HG02840 (cell line): ENCODE data around the gene MOB3B.
"Not testable (repeated sequence)": the region's sequence is repeated elsewhere in the genome, so short reads cannot be mapped to it uniquely, and the experiment has no call there.

ENCODE experiments used
- ATAC-seq: cut with Tn5 transposase; IDR thresholded peaks from one replicate; pipeline ENCODE4 v1.9.1; 2021; ENCODE audit warnings: mild to moderate bottlenecking, moderate library complexity, moderate number of reproducible peaks; ENCODE audit not compliant: unreplicated experiment, low FRiP score

The MOB3B gene

GRCh38 chr9:27519466-27520465 is 9.8 kb downstream of the MOB3B start:
- no peak for ATAC-seq

GRCh38 chr9:27518809-27519208 is 10.8 kb downstream of the MOB3B start:
- ATAC-seq: no peak

- no peak for ATAC-seq
Observed at GRCh38 chr9:27518006-27518405, 11.6 kb downstream of the MOB3B start.

DNA sequence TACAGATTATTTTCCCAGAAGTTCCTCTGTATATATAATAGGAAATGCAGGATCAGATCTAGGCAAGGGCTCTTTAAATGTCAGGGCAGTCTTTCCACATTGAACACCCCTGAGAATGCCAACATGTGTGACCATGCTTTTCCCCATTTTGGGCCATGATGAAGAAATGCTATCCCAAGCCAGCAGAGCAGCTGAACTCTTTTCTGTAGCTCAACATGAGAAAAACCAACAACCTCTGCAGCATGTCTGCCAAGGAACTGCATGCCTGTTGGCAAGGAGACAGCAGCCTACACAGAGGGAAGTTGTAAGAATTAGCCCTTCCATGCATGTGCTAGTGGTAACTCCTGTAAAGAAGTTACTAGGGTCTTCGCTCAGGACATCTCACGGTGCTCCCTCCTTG is 15.1 kb downstream of the MOB3B start:
- ATAC-seq: no peak

GRCh38 chr9:27511771-27512170 is 17.8 kb downstream of the MOB3B start:
- no peak for ATAC-seq

GRCh38 chr9:27510780-27511179 is 18.8 kb downstream of the MOB3B start:
- no peak for ATAC-seq

GRCh38 chr9:27506981-27507380 is 22.6 kb downstream of the MOB3B start:
- no peak for ATAC-seq

- ATAC-seq: no peak
Observed at GRCh38 chr9:27505744-27506161, 23.9 kb downstream of the MOB3B start.

DNA sequence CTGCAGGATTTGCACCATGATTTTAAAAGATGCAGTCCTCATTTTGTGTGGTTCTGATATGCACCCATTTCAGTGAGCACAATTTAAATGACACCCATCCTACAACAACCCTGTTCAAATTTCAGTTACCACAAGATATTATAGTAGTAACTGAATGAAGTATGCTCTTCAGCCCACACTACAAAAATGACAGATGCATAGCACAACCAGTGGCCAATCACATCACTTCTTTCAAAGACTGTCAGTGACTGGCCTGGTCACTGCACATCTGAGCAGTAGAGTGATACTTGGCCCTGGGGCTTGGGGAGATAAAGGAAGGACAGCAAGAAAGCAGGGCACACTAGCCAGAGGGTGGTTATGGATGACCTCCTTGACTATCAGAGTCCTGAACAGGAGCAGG is 25.4 kb downstream of the MOB3B start:
- ATAC-seq: no peak

DNA sequence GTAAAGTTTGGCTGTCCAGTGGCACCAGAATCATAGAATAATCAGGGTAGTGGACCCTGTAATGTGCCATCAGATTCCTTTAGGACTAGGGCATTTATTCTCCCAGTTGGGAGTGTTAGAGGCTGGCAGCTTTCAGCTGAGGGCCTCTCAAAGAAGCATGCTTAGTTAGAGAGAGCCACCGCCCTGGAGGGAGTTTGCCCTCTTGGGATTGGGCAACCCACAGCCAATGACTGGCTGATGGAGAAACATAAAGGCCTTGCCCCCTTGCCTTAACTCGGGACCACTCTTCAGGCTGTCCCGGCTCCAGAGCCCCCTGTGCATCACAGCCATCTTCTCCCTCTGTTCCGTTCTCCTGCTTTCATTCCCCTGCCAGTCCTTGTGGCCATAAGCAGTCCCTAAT is 26.0 kb downstream of the MOB3B start:
- no peak for ATAC-seq

DNA sequence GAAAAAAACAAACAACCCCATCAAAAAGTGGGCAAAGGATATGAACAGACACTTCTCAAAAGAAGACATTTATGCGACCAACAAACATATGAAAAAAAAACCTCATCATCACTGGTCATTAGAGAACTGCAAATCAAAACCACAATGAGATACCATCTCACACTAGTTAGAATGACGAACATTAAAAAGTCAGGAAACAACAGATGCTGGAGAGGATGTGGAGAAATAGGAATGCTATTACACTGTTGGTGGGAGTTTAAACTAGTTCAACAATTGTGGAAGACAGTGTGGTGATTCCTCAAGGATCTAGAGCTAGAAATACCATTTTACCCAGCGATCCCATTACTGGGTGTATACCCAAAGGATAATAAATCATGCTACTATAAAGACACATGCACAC is 28.7 kb downstream of the MOB3B start:
- ATAC-seq: not testable (repeated sequence)

DNA sequence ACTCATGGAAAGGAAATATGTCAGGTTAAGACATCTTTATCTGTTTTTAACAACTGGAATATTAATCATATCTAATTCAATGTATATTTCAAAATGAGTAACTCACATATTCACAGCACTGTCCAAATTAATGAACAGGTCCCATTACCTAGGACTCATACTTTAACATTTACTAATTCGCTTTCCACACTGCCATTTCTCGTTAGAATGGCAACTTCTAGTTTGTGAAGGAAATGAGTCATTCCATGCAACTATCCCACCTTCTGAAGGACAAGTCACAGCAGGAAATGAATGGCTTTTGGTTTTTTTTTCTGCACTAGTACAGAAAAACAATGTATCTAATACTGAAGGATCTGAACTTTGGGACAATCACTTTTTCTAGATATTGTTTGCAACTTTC is 30.2 kb downstream of the MOB3B start:
- ATAC-seq: no peak

DNA sequence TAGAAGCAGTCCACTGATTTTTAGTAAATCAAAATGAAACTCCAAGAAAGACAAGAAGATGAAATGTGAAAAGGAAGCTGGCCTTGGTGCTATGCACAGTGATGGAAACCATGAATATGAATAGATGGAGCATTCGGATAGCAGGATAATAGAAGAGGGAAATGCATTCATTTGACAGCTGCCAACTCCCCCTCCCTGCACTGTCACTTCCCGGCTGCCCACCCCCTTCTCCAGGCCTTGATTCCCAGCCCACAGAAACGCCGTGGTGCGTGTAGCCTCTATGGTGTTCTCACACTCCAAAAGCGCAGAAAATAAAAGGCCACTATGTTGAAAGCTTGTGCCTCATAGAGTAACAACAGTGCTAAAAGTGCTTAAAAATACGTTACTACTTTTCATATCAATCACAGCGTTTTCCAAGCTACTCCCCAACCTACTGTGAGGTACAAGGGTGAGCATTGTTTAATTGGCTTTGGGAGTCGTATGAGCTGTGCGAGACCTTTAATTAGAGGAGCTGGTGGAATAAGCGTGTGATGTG is 31.7 kb downstream of the MOB3B start:
- ATAC-seq: no peak

- ATAC-seq: no peak
Observed at GRCh38 chr9:27496135-27496504, 33.5 kb downstream of the MOB3B start.

- ATAC-seq: no peak
Observed at GRCh38 chr9:27495480-27496134, 34.0 kb downstream of the MOB3B start.

DNA sequence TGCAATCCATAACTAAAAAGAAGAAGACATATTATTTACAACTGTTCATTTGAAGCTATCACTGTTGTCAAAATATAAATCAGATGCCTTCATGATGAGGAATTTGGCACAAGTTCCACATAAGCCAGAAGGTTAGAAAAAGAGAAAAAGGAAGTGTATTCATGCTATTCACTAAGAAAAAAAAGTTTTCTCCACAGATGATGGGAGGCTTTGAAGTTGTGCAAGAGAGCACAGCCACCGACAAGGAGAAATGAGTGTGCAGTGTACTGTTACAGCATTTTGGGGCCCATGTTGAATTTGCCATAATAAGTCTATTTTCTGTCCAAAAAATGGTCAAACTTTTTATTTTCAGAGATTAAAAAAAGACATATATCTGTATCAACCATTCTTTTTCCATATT is 38.5 kb downstream of the MOB3B start:
- ATAC-seq: no peak

GRCh38 chr9:27489087-27489876 is 40.3 kb downstream of the MOB3B start:
- peak; percentile 84 for ATAC-seq

DNA sequence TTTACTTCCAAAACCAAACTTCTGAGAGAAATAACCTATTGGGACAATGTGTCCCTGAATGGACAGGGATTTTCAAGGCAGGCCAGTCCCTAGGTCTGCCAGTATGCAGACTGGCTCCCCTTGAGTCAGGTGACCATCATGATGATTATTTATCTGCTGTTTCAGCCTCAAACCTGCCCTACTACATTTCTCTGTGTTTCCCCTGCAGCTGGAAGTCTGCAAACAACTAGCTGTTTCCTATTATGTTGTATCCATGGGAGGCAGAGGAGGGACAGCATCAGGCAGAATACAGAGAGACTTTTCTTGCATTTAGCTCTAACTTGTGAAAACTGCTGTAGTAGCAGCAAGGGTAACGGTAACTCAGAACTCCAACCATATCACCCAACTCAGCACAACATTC is 41.7 kb downstream of the MOB3B start:
- no peak for ATAC-seq

GRCh38 chr9:27487128-27487640 is 42.4 kb downstream of the MOB3B start:
- no peak for ATAC-seq

- ATAC-seq: peak; percentile 59
Observed at GRCh38 chr9:27485158-27485557, 44.5 kb downstream of the MOB3B start.
